GM23338 (cell line): Measurements from ENCODE around the gene PTP4A2. TPM values are rescaled to one million over a fixed set of nuclear protein-coding genes. Genes with fewer than 3 reads are reported as not detected.

Experiments used
- CREB1 ChIP-seq: fragments of 250-450 bp; sonication (Bioruptor Pico); IDR thresholded peaks from 2 replicates; pipeline ENCODE4 v1.5.0; 2020; ENCODE audit warnings: low read depth, mild to moderate bottlenecking, moderate library complexity
- EZH2 ChIP-seq: fragments of 200-600 bp; sonication (generic); IDR thresholded peaks from one replicate; pipeline ENCODE4 v1.8.0; 2017; ENCODE audit warnings: antibody characterized with exemption, mild to moderate bottlenecking, low read depth; ENCODE audit not compliant: unreplicated experiment
- NANOG ChIP-seq: IDR thresholded peaks from 2 replicates; pipeline ENCODE4 v1.6.1; 2016; ENCODE audit warnings: antibody characterized with exemption, borderline replicate concordance
- STAT1 ChIP-seq: IDR thresholded peaks from one replicate; pipeline ENCODE4 v1.6.1; 2016; ENCODE audit warnings: antibody characterized with exemption; ENCODE audit not compliant: unreplicated experiment
- ZNF114 ChIP-seq: fragments of 250-450 bp; sonication (Bioruptor Pico); IDR thresholded peaks from 2 replicates; pipeline ENCODE4 v1.5.0; 2020; ENCODE audit warnings: mild to moderate bottlenecking, moderate library complexity
- ZNF331 ChIP-seq: fragments of 250-450 bp; sonication (Bioruptor Pico); IDR thresholded peaks from 2 replicates; pipeline ENCODE4 v1.5.0; 2020; ENCODE audit warnings: low read depth, mild to moderate bottlenecking, moderate library complexity
- polyA plus RNA-seq: library from polyadenylated mRNA; unstranded; fragments of >200 nt; fragmentation: Nextera tagmentation; extraction: Ambion mirVana; gene quantifications from 2 replicates; pipeline ENCODE4 v1.2.1, GENCODE V29; 2016
- total RNA-seq: library from RNA; depleted of rRNA; stranded (reverse); fragments of >200 nt; shearing (Covaris generic); gene quantifications from 2 replicates; pipeline ENCODE4 v1.2.3, GENCODE V29; 2014
- TF ChIP-seq, protein P1 (sequence below): fragments of 250-450 bp; sonication (Bioruptor Pico); IDR thresholded peaks from 2 replicates; pipeline ENCODE4 v1.5.0; 2020; ENCODE audit warnings: mild to moderate bottlenecking, moderate library complexity
- TF ChIP-seq, protein P2 (sequence below), 2 experiments: fragments of 200-600 bp in 1 of 2; sonication (generic) in 1 of 2; conservative IDR thresholded peaks; 2 replicates each; pipeline versions ENCODE4 v1.5.1 to v1.6.1; 2016 to 2017; ENCODE audit warnings: antibody characterized with exemption in 2 of 2, low read depth in 2 of 2, mild to moderate bottlenecking in 2 of 2, moderate library complexity in 1 of 2
- TF ChIP-seq, protein P3 (sequence below): IDR thresholded peaks from 2 replicates; pipeline ENCODE4 v1.6.1; 2016; ENCODE audit warnings: antibody characterized with exemption

PTP4A2 gene
- total and polyA plus RNA-seq, 2 experiments from 2014 or later = 153 to 260 TPM

DNA sequence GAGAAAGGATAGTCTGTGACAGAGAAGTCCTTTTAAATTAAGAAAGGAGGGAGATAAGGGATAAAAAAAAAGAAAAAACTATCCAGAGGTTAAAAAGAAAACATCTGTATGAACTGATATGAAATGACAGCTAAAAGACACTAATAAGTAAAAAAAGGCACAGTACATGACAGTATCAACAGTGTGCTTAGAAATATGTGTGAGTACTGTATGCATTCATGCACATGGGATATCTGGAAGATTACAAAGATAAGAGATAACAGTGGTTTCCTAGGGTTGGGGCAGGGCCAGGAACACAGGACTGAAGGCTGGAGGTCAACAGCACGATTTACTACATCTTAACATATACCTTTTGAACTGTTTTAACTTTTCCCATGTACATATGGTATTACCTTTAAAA is 13.3 kb downstream of the PTP4A2 start (continued):
- TF ChIP-seq, protein P1, sequence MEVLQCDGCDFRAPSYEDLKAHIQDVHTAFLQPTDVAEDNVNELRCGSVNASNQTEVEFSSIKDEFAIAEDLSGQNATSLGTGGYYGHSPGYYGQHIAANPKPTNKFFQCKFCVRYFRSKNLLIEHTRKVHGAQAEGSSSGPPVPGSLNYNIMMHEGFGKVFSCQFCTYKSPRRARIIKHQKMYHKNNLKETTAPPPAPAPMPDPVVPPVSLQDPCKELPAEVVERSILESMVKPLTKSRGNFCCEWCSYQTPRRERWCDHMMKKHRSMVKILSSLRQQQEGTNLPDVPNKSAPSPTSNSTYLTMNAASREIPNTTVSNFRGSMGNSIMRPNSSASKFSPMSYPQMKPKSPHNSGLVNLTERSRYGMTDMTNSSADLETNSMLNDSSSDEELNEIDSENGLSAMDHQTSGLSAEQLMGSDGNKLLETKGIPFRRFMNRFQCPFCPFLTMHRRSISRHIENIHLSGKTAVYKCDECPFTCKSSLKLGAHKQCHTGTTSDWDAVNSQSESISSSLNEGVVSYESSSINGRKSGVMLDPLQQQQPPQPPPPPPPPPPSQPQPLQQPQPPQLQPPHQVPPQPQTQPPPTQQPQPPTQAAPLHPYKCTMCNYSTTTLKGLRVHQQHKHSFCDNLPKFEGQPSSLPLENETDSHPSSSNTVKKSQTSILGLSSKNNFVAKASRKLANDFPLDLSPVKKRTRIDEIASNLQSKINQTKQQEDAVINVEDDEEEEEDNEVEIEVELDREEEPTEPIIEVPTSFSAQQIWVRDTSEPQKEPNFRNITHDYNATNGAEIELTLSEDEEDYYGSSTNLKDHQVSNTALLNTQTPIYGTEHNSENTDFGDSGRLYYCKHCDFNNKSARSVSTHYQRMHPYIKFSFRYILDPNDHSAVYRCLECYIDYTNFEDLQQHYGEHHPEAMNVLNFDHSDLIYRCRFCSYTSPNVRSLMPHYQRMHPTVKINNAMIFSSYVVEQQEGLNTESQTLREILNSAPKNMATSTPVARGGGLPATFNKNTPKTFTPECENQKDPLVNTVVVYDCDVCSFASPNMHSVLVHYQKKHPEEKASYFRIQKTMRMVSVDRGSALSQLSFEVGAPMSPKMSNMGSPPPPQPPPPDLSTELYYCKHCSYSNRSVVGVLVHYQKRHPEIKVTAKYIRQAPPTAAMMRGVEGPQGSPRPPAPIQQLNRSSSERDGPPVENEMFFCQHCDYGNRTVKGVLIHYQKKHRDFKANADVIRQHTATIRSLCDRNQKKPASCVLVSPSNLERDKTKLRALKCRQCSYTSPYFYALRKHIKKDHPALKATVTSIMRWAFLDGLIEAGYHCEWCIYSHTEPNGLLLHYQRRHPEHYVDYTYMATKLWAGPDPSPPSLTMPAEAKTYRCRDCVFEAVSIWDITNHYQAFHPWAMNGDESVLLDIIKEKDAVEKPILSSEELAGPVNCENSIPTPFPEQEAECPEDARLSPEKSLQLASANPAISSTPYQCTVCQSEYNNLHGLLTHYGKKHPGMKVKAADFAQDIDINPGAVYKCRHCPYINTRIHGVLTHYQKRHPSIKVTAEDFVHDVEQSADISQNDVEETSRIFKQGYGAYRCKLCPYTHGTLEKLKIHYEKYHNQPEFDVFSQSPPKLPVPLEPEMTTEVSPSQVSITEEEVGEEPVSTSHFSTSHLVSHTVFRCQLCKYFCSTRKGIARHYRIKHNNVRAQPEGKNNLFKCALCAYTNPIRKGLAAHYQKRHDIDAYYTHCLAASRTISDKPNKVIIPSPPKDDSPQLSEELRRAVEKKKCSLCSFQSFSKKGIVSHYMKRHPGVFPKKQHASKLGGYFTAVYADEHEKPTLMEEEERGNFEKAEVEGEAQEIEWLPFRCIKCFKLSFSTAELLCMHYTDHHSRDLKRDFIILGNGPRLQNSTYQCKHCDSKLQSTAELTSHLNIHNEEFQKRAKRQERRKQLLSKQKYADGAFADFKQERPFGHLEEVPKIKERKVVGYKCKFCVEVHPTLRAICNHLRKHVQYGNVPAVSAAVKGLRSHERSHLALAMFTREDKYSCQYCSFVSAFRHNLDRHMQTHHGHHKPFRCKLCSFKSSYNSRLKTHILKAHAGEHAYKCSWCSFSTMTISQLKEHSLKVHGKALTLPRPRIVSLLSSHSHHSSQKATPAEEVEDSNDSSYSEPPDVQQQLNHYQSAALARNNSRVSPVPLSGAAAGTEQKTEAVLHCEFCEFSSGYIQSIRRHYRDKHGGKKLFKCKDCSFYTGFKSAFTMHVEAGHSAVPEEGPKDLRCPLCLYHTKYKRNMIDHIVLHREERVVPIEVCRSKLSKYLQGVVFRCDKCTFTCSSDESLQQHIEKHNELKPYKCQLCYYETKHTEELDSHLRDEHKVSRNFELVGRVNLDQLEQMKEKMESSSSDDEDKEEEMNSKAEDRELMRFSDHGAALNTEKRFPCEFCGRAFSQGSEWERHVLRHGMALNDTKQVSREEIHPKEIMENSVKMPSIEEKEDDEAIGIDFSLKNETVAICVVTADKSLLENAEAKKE (CRISPR knock-in tag) = no peak
- TF ChIP-seq ZNF331 (CRISPR knock-in tag) (no peak), STAT1 (no peak), CREB1 (CRISPR knock-in tag) (no peak), EZH2 (no peak), ZNF114 (CRISPR knock-in tag) (no peak), NANOG (no peak)
- TF ChIP-seq, protein P2, sequence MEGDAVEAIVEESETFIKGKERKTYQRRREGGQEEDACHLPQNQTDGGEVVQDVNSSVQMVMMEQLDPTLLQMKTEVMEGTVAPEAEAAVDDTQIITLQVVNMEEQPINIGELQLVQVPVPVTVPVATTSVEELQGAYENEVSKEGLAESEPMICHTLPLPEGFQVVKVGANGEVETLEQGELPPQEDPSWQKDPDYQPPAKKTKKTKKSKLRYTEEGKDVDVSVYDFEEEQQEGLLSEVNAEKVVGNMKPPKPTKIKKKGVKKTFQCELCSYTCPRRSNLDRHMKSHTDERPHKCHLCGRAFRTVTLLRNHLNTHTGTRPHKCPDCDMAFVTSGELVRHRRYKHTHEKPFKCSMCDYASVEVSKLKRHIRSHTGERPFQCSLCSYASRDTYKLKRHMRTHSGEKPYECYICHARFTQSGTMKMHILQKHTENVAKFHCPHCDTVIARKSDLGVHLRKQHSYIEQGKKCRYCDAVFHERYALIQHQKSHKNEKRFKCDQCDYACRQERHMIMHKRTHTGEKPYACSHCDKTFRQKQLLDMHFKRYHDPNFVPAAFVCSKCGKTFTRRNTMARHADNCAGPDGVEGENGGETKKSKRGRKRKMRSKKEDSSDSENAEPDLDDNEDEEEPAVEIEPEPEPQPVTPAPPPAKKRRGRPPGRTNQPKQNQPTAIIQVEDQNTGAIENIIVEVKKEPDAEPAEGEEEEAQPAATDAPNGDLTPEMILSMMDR (conservative IDR thresholded peaks at IDR 0.05; ENCODE audit: low read depth in 2 of 2) = no peak
- TF ChIP-seq, protein P3, sequence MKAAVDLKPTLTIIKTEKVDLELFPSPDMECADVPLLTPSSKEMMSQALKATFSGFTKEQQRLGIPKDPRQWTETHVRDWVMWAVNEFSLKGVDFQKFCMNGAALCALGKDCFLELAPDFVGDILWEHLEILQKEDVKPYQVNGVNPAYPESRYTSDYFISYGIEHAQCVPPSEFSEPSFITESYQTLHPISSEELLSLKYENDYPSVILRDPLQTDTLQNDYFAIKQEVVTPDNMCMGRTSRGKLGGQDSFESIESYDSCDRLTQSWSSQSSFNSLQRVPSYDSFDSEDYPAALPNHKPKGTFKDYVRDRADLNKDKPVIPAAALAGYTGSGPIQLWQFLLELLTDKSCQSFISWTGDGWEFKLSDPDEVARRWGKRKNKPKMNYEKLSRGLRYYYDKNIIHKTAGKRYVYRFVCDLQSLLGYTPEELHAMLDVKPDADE = no peak
